Amniotic epithelial cell (primary cell): ENCODE data around the gene CCDC170.

Experiments
- DNase-seq: peaks from one replicate; pipeline ENCODE4 v3.0.0-alpha.2; 2010; ENCODE audit warnings: low read depth

Gene CCDC170

GRCh38 chr6:151658091-151658490 lies 164.3 kb downstream of the CCDC170 start:
- DNase-seq, result no peak

- no peak for DNase-seq
Measured at GRCh38 chr6:151659212-151659611, 165.4 kb downstream of the CCDC170 start.

- DNase-seq, result no peak
Measured at GRCh38 chr6:151661509-151661908, 167.7 kb downstream of the CCDC170 start.

GRCh38 chr6:151661928-151662327 lies 168.1 kb downstream of the CCDC170 start:
- DNase-seq, result no peak

GRCh38 chr6:151663559-151663958 lies 169.7 kb downstream of the CCDC170 start:
- DNase-seq, result no peak

GRCh38 chr6:151664390-151664789 lies 170.6 kb downstream of the CCDC170 start:
- DNase-seq, result no peak

GRCh38 chr6:151665329-151665728 lies 171.5 kb downstream of the CCDC170 start:
- DNase-seq, result no peak

- no peak for DNase-seq
Measured at GRCh38 chr6:151666526-151666925, 172.7 kb downstream of the CCDC170 start.

- no peak for DNase-seq
Measured at GRCh38 chr6:151669208-151669560, 175.4 kb downstream of the CCDC170 start.

- no peak for DNase-seq
Measured at GRCh38 chr6:151670116-151670515, 176.3 kb downstream of the CCDC170 start.
